Colonic mucosa (tissue), 4 donors: ENCODE results near the gene DRG2. TPM values are rescaled to one million over a fixed set of nuclear protein-coding genes. Genes with fewer than 3 reads are reported as not detected.
A peak's percentile ranks its signal among the peaks of the same experiment; 100 is the strongest.

Experiments
- DNase-seq: peaks from one replicate; pipeline ENCODE4 v3.0.0-alpha.2; 2020
- H3K27ac ChIP-seq: fragments of 200-600 bp; one replicate; pipeline ENCODE4 v1.8.0; 2021
- H3K27me3 ChIP-seq: fragments of 200-600 bp; one replicate; pipeline ENCODE4 v1.8.0; 2021
- H3K36me3 ChIP-seq: fragments of 200-600 bp; one replicate; pipeline ENCODE4 v1.8.0; 2021
- H3K4me1 ChIP-seq: fragments of 200-600 bp; one replicate; pipeline ENCODE4 v1.8.0; 2021; ENCODE audit warnings: mild to moderate bottlenecking
- H3K4me3 ChIP-seq: fragments of 200-600 bp; one replicate; pipeline ENCODE4 v1.8.0; 2021
- H3K9ac ChIP-seq, 2 donors: one replicate each; pipeline ENCODE4 v1.7.0; 2013; ENCODE audit warnings: control low read depth in 2 of 2, low read depth in 2 of 2, low read length in 2 of 2
- H3K9me3 ChIP-seq: fragments of 200-600 bp; one replicate; pipeline ENCODE4 v1.8.0; 2021
- CTCF ChIP-seq: fragments of 200-600 bp; IDR thresholded peaks from one replicate; pipeline ENCODE4 v1.8.0; 2022; ENCODE audit warnings: antibody characterized with exemption, mild to moderate bottlenecking
- intact Hi-C: fragments of 100-400 bp; cut with DNase I; formaldehyde crosslinking; loops from one replicate; pipeline ENCODE4 v1.14.1; 2022
- total RNA-seq, 2 donors: library from RNA; stranded (reverse); fragmentation: NEBNext Ultra II Directional in 1 of 2; extraction: Animal tissue kit (Norgen Biotek cat#: 25700) in 1 of 2; gene quantifications; one replicate each; pipeline ENCODE4 v1.2.1, GENCODE V29; 2021
- donor health status: healthy.
- donor health status: DM: no; HTN: no; CAD: no.
- donor health status: DM: no; HTN: no; CAD: no.

DRG2 gene
- total RNA-seq: 10 to 100 TPM; 25.6 to 36.9 TPM

- intact Hi-C loops: no loop called here
- TF ChIP-seq CTCF: no peak
- no peaks in the 10 kb centered on the region for H3K27me3 ChIP-seq
- DNase-seq: peak; percentile 92
- peak within 1 kb of the TSS; percentile 70 to 75 for H3K9ac ChIP-seq
- H3K27ac ChIP-seq: peak within 1 kb of the TSS; percentile 64
- no peaks in the 10 kb centered on the region for H3K4me1 ChIP-seq
- H3K4me3 ChIP-seq: peak within 1 kb of the TSS; percentile 65
- H3K36me3 ChIP-seq: no peaks in the 10 kb centered on the region
- H3K9me3 ChIP-seq: no peaks in the 10 kb centered on the region
These were observed at the start of gene DRG2 for GRCh38 chr17:18087610-18088491. Gene DRG2, plus strand, starts transcription at chr17:18087948. Its CDS starts 76 bp downstream, at chr17:18088024.

GRCh38 chr17:18038149-18038850 lies 49.4 kb upstream of the DRG2 start:
- Histone ChIP-seq H3K27me3 (no peaks in the 10 kb centered on the region), H3K36me3 (no peaks in the 10 kb centered on the region), H3K4me1 (peaks cover 10% of the 10 kb centered on the region), H3K9me3 (no peaks in the 10 kb centered on the region), H3K9ac (peak overlapping the region; percentile 79 to 84), H3K4me3 (peak overlapping the region; percentile 84), H3K27ac (peak overlapping the region; percentile 56)
- intact Hi-C loops: no loop called here
- no peak for DNase-seq
- no peak for TF ChIP-seq CTCF

- peak within 1 kb of the TSS; percentile 79 to 84 for H3K9ac ChIP-seq
- peak within 1 kb of the TSS; percentile 60 for H3K27ac ChIP-seq
- H3K9me3 ChIP-seq: no peaks in the 10 kb centered on the region
- no peak for TF ChIP-seq CTCF
- peaks cover 10% of the 10 kb centered on the region for H3K4me1 ChIP-seq
- H3K4me3 ChIP-seq: peak within 1 kb of the TSS; percentile 84
- H3K36me3 ChIP-seq: no peaks in the 10 kb centered on the region
- intact Hi-C loops: no loop called here
- H3K27me3 ChIP-seq: no peaks in the 10 kb centered on the region
- peak; percentile 100 for DNase-seq
These were observed 48.8 kb upstream of the DRG2 start, which contains the start of the genes ATPAF2 and GID4 for GRCh38 chr17:18038861-18039534. Gene ATPAF2, minus strand, starts transcription at chr17:18039168. Its CDS starts 155 bp downstream, at chr17:18039013. Gene GID4, plus strand, starts transcription at chr17:18039408. Its CDS starts 57 bp downstream, at chr17:18039465.

GRCh38 chr17:18039535-18040260 lies 48.0 kb upstream of the DRG2 start:
- H3K9ac ChIP-seq: peak overlapping the region; percentile 79 to 84
- H3K27ac ChIP-seq: peak overlapping the region; percentile 60
- no peaks in the 10 kb centered on the region for H3K27me3 ChIP-seq
- no peaks in the 10 kb centered on the region for H3K36me3 ChIP-seq
- H3K4me1 ChIP-seq: peaks cover 10% of the 10 kb centered on the region
- DNase-seq: peak; percentile 25
- H3K4me3 ChIP-seq: peak overlapping the region; percentile 84
- TF ChIP-seq CTCF: no peak
- H3K9me3 ChIP-seq: no peaks in the 10 kb centered on the region
- intact Hi-C loops: no loop called here
